ENCODE results near the gene RNF181.
A peak's percentile ranks its signal among the peaks of the same experiment; 100 is the strongest.

RNF181 gene

GRCh38 chr2:85623991-85624390 lies 28.4 kb downstream of the RNF181 start:
- DNase-seq (ENCODE audit: insufficient read length, low spot score) (no peak), FAIRE-seq (no peak)
- no peak for TF ChIP-seq SPI1 (IDR thresholded peaks at IDR 0.05; ENCODE audit: low read depth, low read length)
- TF ChIP-seq TAF1 (IDR thresholded peaks at IDR 0.05; ENCODE audit: low read depth, low read length): no peak
- TF ChIP-seq POLR2AphosphoS5 (IDR thresholded peaks at IDR 0.05; ENCODE audit: low read depth, low read length): no peak
- no peak for TF ChIP-seq POLR2A (IDR thresholded peaks at IDR 0.05; ENCODE audit: low read depth, low read length)
- no peak for TF ChIP-seq PAX5 (IDR thresholded peaks at IDR 0.05; ENCODE audit: insufficient read depth, low read length, severe bottlenecking)
- TF ChIP-seq POU2F2 (IDR thresholded peaks at IDR 0.05; ENCODE audit: low read depth, low read length): no peak

- FAIRE-seq (no peak), DNase-seq (ENCODE audit: insufficient read length, low spot score) (no peak)
- TF ChIP-seq SPI1 (IDR thresholded peaks at IDR 0.05; ENCODE audit: low read depth, low read length): peak; percentile 69
- TF ChIP-seq TAF1 (IDR thresholded peaks at IDR 0.05; ENCODE audit: low read depth, low read length): no peak
- no peak for TF ChIP-seq POLR2AphosphoS5 (IDR thresholded peaks at IDR 0.05; ENCODE audit: low read depth, low read length)
Observed at GRCh38 chr2:85628658-85629057, 33.1 kb downstream of the RNF181 start.

- TF ChIP-seq POLR2AphosphoS5 (IDR thresholded peaks at IDR 0.05; ENCODE audit: low read depth, low read length) (no peak), POLR2A (IDR thresholded peaks at IDR 0.05; ENCODE audit: low read depth, low read length) (no peak), SPI1 (IDR thresholded peaks at IDR 0.05; ENCODE audit: low read depth, low read length) (no peak), PAX5 (IDR thresholded peaks at IDR 0.05; ENCODE audit: insufficient read depth, low read length, severe bottlenecking) (no peak), POU2F2 (IDR thresholded peaks at IDR 0.05; ENCODE audit: low read depth, low read length) (no peak), TAF1 (IDR thresholded peaks at IDR 0.05; ENCODE audit: low read depth, low read length) (no peak)
- no peak for FAIRE-seq
- no peak for DNase-seq (ENCODE audit: insufficient read length, low spot score)
Observed at GRCh38 chr2:85631316-85631715, 35.8 kb downstream of the RNF181 start.

DNA sequence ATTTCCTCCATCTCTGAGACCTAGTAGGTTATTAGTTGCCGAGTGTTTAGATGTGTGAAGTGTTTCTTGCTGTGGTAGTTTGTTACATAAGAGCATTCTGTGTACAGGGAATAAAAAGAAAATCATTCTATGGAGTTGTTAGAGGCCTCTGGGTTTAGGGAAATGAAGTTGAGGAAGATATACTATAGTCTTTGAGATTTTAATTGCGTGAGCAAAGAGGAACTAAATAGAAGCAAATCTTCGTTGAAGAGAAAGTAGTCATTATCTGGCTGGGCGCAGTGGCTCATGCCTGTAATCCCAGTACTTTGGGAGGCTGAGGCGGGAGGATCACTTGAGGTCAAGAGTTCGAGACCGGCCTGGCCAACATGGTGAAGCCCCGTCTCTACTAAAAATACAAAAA lies 39.5 kb downstream of the RNF181 start:
- TF ChIP-seq POU2F2 (IDR thresholded peaks at IDR 0.05; ENCODE audit: low read depth, low read length) (no peak), PAX5 (IDR thresholded peaks at IDR 0.05; ENCODE audit: insufficient read depth, low read length, severe bottlenecking) (no peak), TAF1 (IDR thresholded peaks at IDR 0.05; ENCODE audit: low read depth, low read length) (no peak), SPI1 (IDR thresholded peaks at IDR 0.05; ENCODE audit: low read depth, low read length) (no peak), POLR2AphosphoS5 (IDR thresholded peaks at IDR 0.05; ENCODE audit: low read depth, low read length) (no peak), POLR2A (IDR thresholded peaks at IDR 0.05; ENCODE audit: low read depth, low read length) (no peak)
- FAIRE-seq (no peak), DNase-seq (ENCODE audit: insufficient read length, low spot score) (no peak)

GRCh38 chr2:85635636-85636035 lies 40.1 kb downstream of the RNF181 start:
- TF ChIP-seq TAF1 (IDR thresholded peaks at IDR 0.05; ENCODE audit: low read depth, low read length) (no peak), POLR2AphosphoS5 (IDR thresholded peaks at IDR 0.05; ENCODE audit: low read depth, low read length) (no peak), POLR2A (IDR thresholded peaks at IDR 0.05; ENCODE audit: low read depth, low read length) (no peak), PAX5 (IDR thresholded peaks at IDR 0.05; ENCODE audit: insufficient read depth, low read length, severe bottlenecking) (no peak), SPI1 (IDR thresholded peaks at IDR 0.05; ENCODE audit: low read depth, low read length) (no peak)
- no peak for FAIRE-seq
- DNase-seq (ENCODE audit: insufficient read length, low spot score): no peak

DNA sequence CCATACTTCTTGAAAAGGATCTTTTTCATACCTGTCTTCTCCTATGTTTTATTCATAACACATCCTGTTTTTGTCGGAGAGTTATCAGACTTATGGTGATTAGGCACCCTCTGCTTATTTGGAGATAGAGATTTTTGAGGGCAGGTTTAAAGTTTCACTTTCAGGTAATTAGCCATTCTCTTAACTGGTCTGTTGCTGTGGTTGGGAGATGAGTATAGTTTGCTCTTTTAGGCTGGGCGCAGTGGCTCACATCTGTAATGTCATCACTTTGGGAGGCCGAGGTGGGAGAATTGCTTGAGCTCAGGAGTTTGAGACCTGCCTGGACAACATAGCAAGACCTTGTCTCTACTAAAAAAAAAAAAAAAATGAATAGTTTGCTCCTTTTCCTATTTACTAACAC lies 47.2 kb downstream of the RNF181 start:
- TF ChIP-seq POLR2AphosphoS5 (IDR thresholded peaks at IDR 0.05; ENCODE audit: low read depth, low read length) (no peak), POLR2A (IDR thresholded peaks at IDR 0.05; ENCODE audit: low read depth, low read length) (no peak), SPI1 (IDR thresholded peaks at IDR 0.05; ENCODE audit: low read depth, low read length) (no peak), PAX5 (IDR thresholded peaks at IDR 0.05; ENCODE audit: insufficient read depth, low read length, severe bottlenecking) (no peak), TAF1 (IDR thresholded peaks at IDR 0.05; ENCODE audit: low read depth, low read length) (no peak)
- DNase-seq (ENCODE audit: insufficient read length, low spot score) (no peak), FAIRE-seq (peak; percentile 23)

- TF ChIP-seq POLR2AphosphoS5 (IDR thresholded peaks at IDR 0.05; ENCODE audit: low read depth, low read length) (no peak), POLR2A (IDR thresholded peaks at IDR 0.05; ENCODE audit: low read depth, low read length) (no peak), PAX5 (IDR thresholded peaks at IDR 0.05; ENCODE audit: insufficient read depth, low read length, severe bottlenecking) (no peak), SPI1 (IDR thresholded peaks at IDR 0.05; ENCODE audit: low read depth, low read length) (no peak), TAF1 (IDR thresholded peaks at IDR 0.05; ENCODE audit: low read depth, low read length) (no peak), POU2F2 (IDR thresholded peaks at IDR 0.05; ENCODE audit: low read depth, low read length) (no peak)
- no peak for DNase-seq (ENCODE audit: insufficient read length, low spot score)
- no peak for FAIRE-seq
Observed at GRCh38 chr2:85644909-85645308, 49.4 kb downstream of the RNF181 start.

- DNase-seq (ENCODE audit: insufficient read length, low spot score) (no peak), FAIRE-seq (no peak)
- no peak for TF ChIP-seq POU2F2 (IDR thresholded peaks at IDR 0.05; ENCODE audit: low read depth, low read length)
- no peak for TF ChIP-seq TAF1 (IDR thresholded peaks at IDR 0.05; ENCODE audit: low read depth, low read length)
- TF ChIP-seq POLR2AphosphoS5 (IDR thresholded peaks at IDR 0.05; ENCODE audit: low read depth, low read length): no peak
- no peak for TF ChIP-seq PAX5 (IDR thresholded peaks at IDR 0.05; ENCODE audit: insufficient read depth, low read length, severe bottlenecking)
- TF ChIP-seq POLR2A (IDR thresholded peaks at IDR 0.05; ENCODE audit: low read depth, low read length): no peak
- no peak for TF ChIP-seq SPI1 (IDR thresholded peaks at IDR 0.05; ENCODE audit: low read depth, low read length)
Observed at GRCh38 chr2:85646166-85646565, 50.6 kb downstream of the RNF181 start.

All from GM12891 (cell line).